Femur (tissue), 1 donor: ENCODE data around the gene LRRIQ3.
"Not testable (repeated sequence)": the region's sequence is repeated elsewhere in the genome, so short reads cannot be mapped to it uniquely, and the experiment has no call there.

Experiments used
- DNase-seq: peaks from one replicate; pipeline ENCODE4 v3.0.0-alpha.2; 2017

The LRRIQ3 gene

GRCh38 chr1:74197657-74198552, at the start of gene LRRIQ3, which contains the start of gene FPGT:
Gene LRRIQ3 (minus strand): TSS chr1:74198176. CDS start chr1:74183684, 14,492 bp downstream.
Gene FPGT (plus strand): TSS chr1:74198242. CDS start chr1:74198279, 37 bp downstream.
- DNase-seq = peak; percentile 98

GRCh38 chr1:74246315-74246714, 48.3 kb upstream of the LRRIQ3 start:
- DNase-seq = no peak

GRCh38 chr1:74245168-74245772, 47.3 kb upstream of the LRRIQ3 start:
- DNase-seq = no peak

GRCh38 chr1:74237787-74238186, 39.8 kb upstream of the LRRIQ3 start:
- no peak for DNase-seq

- DNase-seq = no peak
Observed at GRCh38 chr1:74237035-74237434, 39.1 kb upstream of the LRRIQ3 start.

GRCh38 chr1:74236440-74236839, 38.5 kb upstream of the LRRIQ3 start:
- no peak for DNase-seq

GRCh38 chr1:74235153-74235552, 37.2 kb upstream of the LRRIQ3 start, which contains the start of gene TNNI3K:
Gene TNNI3K (plus strand): TSS chr1:74235387. CDS start chr1:74235452, 65 bp downstream.
- DNase-seq = no peak

GRCh38 chr1:74223453-74223852, 25.5 kb upstream of the LRRIQ3 start:
- no peak for DNase-seq

GRCh38 chr1:74222701-74223100, 24.7 kb upstream of the LRRIQ3 start:
- no peak for DNase-seq

GRCh38 chr1:74215229-74215628, 17.3 kb upstream of the LRRIQ3 start:
- DNase-seq = no peak

GRCh38 chr1:74205266-74205665, 7.3 kb upstream of the LRRIQ3 start:
- no peak for DNase-seq

- no peak for DNase-seq
Observed at GRCh38 chr1:74199504-74199903, 1.5 kb upstream of the LRRIQ3 start.

- no peak for DNase-seq
Observed at GRCh38 chr1:74197255-74197654, 721 bp downstream of the LRRIQ3 start.

- no peak for DNase-seq
Observed at GRCh38 chr1:74195339-74195738, 2.6 kb downstream of the LRRIQ3 start.

GRCh38 chr1:74193908-74194307, 4.1 kb downstream of the LRRIQ3 start:
- DNase-seq = no peak

GRCh38 chr1:74180490-74180889, 17.5 kb downstream of the LRRIQ3 start:
- no peak for DNase-seq

GRCh38 chr1:74174423-74174822, 23.6 kb downstream of the LRRIQ3 start:
- not testable (repeated sequence) for DNase-seq

GRCh38 chr1:74162333-74162732, 35.6 kb downstream of the LRRIQ3 start:
- DNase-seq = no peak

GRCh38 chr1:74161497-74161896, 36.5 kb downstream of the LRRIQ3 start:
- no peak for DNase-seq

- DNase-seq = no peak
Observed at GRCh38 chr1:74160046-74160445, 37.9 kb downstream of the LRRIQ3 start.

- DNase-seq = no peak
Observed at GRCh38 chr1:74145086-74145485, 52.9 kb downstream of the LRRIQ3 start.

GRCh38 chr1:74117370-74117769, 80.6 kb downstream of the LRRIQ3 start:
- not testable (repeated sequence) for DNase-seq

GRCh38 chr1:74113333-74113732, 84.6 kb downstream of the LRRIQ3 start:
- DNase-seq = no peak

GRCh38 chr1:74107394-74107793, 90.6 kb downstream of the LRRIQ3 start:
- DNase-seq = no peak
